ENCODE measurements around the gene C17orf50.

Gene C17orf50

DNA sequence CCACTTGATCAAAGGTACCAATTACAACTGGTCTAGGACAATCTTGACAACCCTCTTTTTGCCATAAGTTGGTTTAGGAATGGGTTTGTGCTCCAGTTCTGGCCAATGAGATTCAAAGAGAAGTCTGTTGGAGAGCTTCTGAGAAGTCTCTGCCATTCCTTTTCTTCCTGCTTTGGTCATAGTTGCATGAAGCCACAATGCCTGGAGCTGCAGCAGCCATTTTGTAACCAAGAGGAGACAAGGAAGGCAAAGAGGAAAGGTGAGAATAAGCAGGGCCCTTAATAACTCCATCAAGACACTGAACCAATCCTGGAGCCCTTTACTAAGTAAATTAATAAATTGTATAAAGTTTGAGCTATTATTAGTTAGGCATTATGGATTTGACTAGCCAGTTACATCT lies 3.4 kb upstream of the C17orf50 start:
- no peak for DNase-seq

DNA sequence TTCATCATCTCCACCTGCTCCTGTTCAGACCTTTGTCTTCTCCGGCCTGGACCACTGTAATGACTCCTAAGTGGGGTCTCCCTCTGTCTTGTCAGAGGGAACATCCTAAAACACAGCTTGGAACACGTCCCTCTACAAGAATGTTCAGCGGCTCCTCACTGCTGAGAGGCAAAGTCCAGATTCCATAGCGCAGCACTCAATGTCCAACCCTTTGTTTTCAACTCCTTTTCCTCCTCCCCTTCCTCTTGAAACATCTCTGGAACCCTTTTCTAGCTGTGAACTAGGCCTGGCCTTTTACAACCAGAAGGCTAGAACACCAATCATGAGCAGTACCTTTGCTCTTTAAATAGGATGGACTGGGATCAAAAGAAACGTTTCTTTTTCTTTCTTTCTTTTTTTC lies 914 bp downstream of the C17orf50 start:
- no peak for DNase-seq

DNA sequence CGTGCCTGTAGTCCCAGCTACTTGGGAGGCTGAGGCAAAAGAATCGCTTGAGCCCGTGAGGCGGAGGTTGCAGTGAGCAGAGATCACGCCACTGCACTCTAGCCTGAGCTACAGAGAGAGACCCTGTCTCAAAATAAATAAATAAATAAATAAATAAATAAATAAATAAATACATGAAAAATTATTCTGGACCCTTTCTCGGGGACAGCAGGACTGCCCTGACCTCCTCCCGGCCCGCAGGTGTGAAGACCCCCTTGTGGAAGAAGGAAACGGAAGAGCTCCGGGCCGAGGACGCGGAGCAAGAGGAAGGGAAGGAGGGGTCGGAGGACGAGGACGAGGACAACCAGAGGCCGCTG lies 3.1 kb downstream of the C17orf50 start:
- DNase-seq, result no peak

DNA sequence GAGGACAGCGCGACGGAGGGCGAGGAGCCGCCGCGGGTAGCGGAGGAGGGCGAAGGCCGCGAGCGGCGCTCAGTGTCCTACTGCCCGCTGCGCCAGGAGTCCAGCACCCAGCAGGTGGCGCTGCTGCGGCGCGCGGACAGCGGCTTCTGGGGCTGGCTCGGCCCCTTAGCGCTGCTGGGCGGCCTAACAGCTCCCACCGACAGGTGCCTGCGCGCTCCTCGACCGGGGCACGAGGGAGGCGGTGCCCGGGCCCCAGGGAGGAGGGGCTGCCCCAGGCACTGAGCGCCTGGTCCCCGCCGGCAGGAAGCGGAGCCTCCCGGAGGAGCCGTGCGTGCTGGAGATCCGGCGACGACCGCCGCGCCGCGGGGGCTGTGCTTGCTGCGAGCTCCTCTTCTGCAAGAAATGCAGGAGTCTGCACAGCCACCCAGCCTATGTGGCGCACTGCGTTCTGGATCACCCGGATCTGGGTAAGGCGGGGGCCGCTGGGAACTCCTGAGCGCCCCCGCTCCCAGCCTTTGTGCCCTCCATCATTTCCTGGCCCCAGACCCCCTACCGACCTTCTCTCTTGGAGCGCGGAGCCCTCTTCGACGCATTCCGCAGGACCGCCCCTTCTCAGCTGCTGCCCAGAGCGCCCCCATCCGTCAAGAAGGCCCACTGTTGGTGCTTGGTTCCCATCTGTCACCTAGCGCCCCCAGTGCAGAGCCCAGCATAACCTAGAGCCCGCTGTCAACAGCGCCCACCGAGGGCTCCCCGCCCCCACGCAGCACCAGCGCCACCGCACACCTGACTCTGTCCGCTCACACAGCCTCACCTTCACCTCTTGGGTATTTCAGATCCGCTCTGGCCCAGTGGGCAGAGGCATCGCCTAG lies 3.7 kb downstream of the C17orf50 start:
- DNase-seq, result peak; percentile 63

DNA sequence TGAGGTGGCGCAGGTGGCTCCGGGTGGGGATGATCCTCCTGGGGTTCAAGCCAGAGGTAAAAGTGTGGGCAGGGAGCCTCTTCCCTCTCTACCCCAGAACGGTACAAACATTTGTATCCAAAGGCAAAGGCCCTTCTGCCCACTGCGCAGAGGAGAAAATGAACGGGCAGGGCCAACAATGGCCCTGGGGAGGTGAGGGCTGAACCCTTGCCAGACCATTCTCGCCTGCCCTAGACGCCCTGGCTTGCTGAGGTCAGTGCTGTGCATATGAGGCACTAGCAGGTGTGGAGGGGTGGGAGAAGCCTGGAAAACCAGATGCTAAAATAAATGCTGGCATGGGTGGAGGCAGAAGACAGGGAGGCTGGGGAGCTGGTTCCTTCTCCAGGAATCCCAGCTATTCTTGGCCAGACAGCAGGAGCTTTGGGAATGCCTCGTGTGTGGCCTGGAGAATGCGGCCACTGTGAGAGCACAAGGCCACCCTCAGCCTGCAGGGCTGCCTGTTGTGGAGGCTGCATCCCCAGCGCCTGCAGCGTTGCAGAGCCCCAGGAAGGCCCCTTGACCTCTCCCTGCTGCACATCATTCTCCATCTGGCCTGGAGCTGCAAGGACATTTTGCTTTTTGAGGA lies 4.5 kb downstream of the C17orf50 start:
- DNase-seq, result no peak

DNA sequence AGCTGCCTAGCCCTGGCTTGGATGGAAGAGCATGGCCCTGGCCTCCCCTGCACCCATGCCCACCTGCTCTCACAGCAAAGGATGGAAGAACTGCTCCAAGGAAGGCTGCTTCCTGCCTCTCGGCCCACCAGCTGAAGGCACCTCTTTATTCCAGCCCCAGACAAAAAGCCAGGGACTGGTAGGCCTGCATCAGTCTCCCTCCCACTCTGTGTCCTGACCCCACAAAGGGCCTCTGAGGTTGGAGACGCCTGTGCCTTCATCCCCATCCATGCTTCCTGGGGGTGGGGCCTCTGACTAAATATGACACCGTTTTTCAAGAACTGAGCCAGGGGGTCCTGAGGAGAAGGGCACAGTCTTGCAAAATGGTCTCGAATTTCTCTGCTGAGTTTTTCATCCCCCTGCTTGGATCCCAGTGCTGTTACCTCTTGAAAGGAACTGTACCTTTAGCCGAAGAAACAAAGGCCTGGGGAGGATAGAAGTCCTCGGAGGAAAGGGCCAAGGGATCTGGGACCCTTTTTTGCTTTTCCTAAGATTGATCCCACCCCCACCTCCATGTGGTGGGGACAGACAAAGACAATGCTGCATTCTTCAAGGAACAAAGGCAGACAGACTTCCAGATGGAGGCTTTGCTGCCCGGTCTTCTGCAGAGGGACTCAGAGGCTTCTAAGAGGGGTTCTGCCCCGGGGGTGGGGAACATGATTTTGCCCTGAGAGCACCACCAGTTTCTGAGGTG lies 5.2 kb downstream of the C17orf50 start:
- no peak for DNase-seq

DNA sequence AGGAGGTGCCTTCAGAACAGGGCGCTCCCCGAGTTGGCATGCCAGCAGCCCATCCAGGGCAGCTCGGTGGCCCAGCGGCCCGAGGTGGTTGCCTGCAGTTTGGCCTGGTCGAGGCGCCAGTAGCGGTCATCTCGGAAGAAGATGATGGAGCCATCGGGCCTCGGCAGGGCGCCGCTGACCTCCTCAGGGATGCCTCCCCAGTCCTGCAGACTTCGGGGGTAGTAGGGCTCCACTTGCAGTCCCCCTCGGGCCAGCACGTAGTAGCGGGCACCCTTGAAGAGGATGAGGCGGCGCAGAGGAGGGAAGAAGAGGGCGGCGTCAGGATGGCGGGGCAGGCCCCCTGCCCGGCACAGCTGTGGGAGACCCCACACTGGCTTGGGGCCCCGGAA lies 5.8 kb downstream of the C17orf50 start:
- no peak for DNase-seq

DNA sequence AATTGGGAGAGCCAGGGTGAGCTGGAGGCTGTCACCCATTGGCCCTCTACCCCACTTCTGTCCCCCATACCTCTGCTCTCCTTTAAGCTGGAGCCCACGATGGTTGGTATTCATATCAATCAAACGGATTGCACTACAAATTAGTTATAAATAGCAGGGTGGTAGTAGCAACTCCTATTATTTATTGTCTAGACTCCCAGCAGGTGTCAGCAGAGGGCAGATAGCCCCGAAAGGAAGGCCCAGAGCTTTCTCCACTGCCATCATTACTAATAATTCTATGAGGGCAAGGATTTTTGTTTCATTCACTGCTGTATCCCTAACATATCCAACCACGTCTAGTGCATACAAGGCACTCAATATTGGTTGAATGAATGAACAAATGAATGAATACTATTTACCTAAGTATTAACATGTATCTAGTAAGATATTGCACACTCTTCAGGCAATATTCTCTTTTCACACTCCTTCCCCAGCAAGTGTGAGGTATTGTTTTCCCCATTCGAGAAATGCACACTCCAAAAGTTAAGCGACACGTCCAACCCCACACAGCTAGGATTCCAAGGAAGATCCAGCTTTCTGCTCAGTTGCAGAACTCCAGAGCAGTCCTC lies 6.3 kb downstream of the C17orf50 start:
- DNase-seq, result no peak

DNA sequence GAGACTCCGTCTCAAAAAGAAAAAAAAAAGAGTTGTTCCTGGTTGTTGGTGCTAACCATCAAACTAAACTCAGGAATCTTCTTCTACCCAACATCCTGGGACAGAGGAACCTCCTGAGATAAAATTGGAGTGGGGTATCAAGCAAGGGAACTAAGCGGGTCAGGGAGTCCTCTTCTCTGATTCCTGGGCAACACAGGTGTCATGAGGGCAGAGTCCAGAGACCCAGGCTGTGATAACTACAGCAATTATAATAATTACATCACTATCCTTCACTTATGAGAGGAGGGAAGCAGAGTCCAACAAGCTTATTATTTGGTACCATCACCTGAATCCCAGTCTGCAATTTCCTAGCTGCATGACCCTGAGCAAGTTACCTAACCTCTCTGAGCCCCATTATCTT lies 8.1 kb downstream of the C17orf50 start:
- no peak for DNase-seq

DNA sequence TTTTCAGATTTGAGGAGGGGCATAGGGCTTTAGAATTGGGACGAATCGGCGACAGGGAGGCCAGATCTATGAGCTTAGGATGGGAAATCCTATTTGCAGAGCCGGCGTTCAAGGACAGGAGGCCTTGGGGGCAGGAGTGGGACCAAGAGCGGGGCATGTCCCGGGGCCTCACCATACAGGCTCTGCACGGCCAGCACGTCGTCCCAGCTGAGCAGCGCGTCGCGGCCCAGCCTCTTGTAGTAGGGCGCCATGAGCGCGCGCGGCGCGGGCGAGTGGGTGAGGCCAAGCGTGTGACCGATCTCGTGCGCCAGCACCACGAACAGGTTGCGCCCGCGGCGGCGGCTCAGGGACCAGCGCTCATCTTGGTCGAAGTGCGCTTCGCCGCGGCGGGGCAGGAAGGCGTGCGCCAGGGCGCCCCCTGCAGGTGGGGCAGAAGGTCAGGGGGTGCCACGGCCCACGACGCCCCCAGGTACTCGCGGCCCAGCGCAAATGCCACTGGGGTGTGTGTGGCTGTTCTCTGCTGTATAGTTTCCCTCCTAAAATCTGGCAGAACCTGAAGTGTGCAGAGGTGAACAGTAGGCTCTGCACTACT lies 9.3 kb downstream of the C17orf50 start:
- DNase-seq, result no peak

DNA sequence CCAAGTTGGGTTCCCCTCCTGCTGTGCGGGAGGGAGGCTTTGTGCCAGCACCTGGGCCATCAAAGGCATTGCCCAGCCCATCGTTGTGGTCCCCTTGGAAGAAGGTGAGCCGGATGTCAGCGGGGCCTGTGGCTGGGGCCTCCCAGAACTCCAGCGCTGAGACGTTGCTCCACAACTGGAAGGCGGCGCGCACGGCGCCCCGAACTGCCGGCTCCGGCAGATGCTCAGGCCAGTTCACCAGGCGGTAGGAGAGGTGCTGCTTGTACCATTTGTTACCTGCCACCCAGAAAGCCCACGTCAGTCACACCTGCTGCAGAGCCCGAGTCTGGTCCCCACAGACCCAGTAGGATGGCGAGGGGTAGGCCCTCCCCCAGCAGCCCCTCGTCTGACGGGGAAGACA lies 12.4 kb downstream of the C17orf50 start:
- DNase-seq, result no peak

DNA sequence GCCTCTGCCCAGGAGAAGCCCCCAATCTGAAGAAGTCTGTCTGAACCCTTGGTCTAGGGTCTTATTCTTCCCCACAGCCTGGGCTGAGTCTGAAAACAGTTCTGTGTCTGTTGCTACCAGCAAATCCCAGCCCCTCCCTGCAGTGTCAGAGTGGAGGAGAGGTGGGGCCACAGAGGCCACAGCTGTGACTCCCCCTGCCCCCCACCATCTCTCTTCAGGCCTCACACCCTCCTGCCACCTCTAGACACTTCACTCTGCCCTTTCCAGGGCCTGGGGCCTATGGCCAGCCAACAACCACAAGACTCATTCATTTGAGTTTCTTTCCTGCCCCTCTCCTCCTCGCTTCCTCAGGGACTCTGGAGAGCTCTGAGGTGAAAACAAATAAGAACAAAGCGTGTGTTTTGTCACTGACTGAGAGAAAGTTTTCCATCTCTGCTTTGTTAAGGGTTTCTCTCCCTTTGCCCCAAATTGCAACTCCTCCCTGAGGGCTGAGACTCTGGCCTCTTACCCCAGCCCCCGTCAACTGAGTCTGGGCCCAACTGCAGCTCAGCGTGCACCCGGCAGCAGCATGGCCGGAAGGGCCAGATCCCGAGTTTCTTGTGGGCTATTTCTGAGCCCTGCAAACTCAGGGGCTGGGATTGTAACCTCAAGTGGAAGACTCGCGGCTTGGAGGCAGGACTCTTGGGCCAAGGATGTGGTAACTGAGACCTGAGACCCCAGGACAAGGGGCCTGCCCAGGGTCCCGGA lies 13.2 kb downstream of the C17orf50 start:
- no peak for DNase-seq

DNA sequence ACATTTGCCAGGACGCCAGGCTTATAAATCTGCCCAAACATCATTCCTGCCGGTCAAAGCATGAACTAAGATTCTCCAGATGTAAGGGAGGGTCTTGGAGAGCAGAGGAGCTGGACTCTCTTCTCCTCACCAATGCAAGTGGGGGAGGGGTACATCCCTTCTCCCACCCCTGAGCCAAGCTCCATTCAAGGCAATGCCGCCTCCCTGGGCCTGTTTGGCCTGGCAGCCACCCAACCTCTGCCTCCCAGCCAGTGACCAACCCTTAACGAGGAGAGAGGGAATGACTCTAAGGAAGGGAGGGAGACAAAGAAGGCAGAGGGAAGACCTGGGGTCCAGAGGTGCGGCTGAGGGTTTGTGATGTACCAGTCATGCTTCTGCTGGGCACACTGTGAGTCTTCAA lies 13.8 kb downstream of the C17orf50 start:
- DNase-seq, result no peak

DNA sequence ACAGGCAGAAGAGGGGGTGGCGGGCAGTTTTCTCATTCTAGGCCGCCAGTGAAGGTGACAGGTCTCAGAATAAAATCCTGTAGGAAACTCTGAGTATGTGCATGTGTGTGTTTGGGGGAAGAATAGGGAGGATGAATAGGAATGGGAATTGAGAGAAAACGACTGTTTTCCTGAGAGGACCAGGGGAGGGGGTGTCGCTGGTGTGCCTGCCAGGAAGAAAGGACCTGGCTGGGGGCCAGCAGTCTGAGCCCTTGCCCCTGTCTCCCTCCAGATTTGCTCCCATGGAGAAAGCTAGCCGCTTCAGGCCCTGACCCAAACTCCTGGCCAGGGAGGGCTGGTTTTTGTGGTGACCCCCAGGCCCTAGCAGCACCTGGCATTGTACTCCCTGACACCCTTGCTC lies 14.4 kb downstream of the C17orf50 start:
- DNase-seq, result no peak

DNA sequence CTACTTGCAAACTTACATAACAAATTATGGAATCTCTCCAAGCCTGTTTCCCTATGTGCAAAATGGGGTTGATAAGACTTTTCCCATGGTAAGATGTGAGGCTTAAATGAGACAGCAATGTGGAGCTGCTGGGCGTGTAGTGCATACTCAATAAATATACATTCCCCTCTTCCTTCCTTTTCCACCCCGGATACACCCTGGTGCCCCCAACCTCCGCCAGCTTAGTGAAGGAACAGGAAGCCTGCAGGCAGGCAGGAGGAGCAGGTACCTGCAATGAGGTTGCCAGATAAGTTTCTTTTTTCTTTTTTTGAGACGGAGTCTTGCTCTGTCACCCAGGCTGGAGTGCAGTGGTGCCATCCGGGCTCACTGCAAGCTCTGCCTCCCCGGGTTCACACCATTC lies 14.9 kb downstream of the C17orf50 start:
- no peak for DNase-seq

DNA sequence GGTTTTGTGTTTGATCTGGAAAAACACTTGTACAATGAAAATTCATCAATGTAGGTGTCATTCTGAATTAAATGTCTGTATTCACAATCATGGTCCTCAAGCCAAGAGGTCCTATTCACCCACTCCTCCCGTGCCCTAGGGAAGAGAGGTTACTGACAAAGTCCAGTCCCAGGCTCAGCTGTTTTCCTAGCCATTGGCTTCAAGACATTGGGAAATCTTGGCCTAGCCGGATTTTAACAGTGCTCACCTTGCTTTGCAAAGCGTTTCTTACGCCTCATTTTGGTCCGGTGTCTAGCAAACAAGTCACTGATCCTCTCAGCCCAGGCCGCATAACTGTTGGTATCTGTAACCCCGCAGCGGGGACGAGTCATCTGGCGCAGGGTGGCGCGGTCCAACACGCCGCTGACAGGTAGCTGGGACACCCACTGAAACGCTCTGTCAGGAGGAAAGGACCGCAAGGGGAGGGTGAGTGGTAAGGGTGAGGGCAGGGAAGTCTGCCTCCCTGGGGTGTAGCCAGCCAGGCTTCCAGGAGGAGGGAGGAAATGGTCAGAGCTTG lies 18.0 kb downstream of the C17orf50 start:
- no peak for DNase-seq

DNA sequence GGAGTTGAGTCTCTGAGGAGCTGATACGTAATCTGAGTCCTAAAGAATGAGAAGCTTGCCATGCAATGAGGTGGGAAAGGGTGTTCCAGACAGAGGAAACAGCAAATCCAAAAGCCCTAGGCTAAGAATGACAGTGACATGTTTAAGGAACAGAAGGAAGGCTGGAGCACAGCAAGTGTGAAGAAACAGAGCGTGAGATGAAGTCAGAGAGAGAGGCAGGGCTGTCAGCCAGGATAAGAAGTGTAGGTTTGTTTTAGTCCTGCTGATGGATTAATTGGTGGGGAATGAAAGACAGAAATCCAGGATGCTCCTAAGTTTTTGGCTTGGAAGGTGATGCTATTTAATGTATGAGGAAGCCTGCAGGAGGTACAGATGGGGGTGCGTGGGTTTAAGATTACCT lies 20.3 kb downstream of the C17orf50 start:
- DNase-seq, result no peak

DNA sequence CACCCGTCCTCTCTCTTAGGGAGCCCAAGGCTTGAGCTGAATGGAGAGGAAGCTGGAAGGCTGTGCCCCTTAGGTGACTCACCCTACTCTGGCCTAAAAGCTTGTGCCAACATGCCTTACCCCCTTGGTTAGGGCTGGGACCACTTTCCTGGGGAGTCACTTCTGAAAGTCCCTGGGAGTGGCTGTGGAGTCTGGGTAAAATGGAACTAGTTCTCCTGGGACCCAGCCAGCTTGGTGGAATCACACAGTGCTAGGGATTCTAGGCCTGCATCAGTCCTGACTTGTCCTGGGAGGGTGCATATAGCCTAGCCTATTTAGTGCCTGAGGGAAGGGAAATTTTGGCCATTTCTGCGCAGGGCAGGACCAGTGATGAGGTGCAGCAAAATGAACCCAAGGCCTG lies 24.2 kb downstream of the C17orf50 start:
- DNase-seq, result no peak

DNA sequence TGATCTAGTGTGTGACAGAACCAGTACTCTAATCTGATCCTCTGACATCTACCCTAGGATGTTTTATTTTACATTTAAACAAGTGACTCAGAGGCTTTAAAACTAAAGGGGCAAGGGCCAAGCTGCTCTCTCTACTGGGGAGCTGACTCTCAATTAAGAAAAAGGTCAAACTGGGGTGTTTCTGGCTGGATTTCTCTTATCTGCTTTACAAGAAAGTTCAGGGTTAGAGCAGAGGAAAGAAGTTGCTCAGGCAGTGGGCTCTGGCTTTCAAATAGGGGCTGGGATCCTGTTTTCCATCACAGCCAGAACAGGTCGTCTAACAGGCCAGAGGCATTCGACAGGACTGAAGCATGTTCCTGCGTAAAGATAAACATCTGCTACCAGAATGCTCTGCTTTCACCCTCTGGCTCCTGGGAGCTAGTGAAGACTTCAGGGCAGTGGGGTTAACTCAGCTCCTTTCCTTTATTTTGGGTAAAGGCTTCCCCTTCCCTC lies 26.3 kb downstream of the C17orf50 start:
- no peak for DNase-seq

DNA sequence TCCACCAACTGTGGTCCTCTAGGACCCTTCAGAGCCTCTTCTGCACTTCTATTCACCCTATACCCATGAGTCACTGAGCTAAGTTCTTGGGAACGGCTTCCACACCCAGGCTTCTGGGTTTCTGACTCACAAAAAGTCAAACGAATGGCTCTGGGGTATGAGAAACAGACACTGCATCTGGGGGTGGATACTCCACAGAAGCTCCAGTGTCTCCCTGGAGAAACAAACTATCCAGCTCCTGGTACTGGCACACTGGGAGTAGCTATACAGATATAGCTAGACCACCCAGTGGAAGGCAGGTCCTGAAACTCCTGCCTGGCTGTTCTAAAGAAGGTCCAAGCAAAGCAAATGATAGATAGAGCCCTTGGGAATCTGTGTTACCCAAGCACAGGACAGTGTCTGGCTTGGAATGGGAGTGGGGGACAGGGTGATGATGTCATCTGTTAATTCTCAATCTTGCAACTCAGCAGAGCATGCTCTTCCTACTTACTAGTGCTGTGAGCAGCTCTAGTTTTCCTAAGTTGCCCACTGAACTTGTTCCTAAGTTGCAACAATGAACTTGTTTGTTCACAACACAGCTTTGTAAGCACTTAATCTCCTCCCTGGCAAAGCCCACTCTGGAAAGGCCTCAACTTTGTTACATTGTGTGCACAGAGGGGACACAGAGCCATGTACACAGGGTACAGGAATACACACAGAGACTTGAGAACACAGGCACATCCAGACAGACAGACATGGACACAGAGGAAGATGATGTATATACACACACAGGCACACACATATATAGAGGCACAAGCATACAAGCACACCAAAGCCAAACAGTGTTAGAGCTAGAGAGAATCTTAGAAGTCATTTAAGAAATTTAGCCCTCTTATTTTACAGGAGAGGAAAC lies 28.0 kb downstream of the C17orf50 start:
- no peak for DNase-seq

DNA sequence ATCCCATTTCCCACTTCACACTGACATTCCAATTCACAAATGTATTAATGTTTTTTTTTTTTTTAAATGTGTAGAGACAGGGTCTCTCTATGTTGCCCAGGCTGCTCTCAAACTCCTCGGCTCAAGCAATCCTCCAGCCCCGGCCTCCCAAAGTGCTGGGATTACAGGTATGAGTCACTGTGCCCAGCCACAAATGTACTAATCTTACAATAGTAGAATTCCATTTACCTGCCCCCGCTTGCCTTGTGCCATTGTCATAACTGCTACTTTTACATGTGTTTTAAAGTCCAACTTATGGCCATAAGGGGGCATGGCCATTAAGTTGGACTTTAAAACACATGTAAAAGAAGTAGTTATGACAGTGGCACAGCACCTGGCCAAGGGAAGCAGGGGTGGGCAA lies 30.2 kb downstream of the C17orf50 start:
- DNase-seq, result no peak
